ENCODE data around the gene SMC1A.
"Not testable (repeated sequence)": the region's sequence is repeated elsewhere in the genome, so short reads cannot be mapped to it uniquely, and the experiment has no call there.

SMC1A gene

DNA sequence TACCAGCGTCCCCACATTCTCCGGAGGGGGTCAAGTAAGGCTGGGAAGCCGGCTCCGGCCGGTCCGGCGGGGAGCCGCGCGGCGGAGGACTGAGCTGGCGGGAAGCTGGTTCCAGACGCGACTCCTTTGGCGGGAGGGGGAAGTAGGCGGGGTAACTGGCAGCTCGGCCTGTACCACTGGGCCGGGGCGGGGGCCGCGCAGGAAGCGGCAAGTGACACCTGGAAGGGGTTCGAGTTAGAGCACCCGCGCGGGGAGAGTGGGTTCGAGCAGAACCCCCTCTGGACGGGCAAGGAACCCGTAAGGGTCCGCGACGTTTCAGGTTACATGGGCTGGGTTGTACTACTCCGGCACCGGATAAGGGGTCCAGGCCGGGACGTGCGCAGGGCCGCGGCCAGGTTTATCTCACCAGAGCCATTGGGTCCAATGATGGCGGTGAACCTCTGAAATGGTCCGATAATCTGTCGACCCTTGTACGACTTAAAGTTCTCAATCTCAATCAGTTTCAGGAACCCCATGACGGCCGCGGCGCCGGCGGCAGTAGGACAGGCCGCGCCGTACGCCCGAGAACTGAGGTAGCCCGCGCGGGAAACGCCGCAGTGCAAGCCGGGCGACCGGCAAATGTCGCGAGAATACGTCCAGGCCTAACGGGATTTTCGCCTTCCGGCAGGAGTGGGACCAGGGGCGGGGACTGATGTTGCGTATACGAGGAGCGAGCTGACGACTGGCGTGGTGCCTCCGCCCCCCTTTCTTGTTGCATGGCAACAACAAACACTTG lies at the start of gene SMC1A:
Gene SMC1A, minus strand, starts transcription at position 569 of the 775 bp plus-strand sequence. Its CDS starts 54 bp downstream, at position 515.
- peak; percentile 90 for DNase-seq

GRCh38 chrX:53471346-53471745 lies 48.9 kb upstream of the SMC1A start:
- DNase-seq: no peak

DNA sequence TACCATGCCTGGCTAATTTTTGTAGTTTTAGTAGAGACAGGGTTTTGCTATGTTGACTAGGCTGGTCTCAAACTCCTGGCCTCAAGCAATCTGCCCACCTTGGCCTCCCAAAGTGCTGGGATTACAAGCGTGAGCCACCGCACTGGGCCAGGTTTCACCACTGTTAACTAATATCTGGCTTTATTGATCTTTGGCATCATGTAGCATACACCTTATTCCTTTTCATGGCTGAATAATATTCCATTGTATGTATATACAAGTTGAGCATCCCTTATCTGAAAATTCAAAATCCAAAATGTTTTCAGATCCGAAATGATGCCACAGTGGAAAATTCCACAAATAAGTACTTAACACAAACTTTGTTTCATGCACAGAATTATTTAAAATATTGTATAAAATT lies 46.2 kb upstream of the SMC1A start:
- DNase-seq: not testable (repeated sequence)

GRCh38 chrX:53458082-53458481 lies 35.6 kb upstream of the SMC1A start:
- no peak for DNase-seq

DNA sequence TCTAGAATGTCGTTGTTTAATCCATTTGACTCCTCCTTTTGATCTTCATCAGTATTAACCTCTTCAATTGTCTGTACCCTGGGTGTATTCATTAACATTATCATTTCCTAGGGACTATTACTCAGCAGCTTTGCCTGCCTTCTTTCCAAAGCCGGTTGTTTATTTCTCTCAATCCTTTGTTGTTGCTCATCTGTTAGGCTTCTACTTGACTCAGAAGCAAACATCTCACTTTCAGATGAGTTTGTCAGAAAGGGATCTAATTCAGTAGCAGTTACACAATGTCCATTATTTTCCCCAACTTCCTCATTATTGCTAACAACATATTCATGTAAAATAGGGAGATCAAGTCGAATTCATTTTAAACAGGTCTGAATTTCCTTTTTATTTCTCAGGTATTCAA lies 33.8 kb upstream of the SMC1A start:
- no peak for DNase-seq

- DNase-seq: no peak
Observed at GRCh38 chrX:53452812-53453211, 30.4 kb upstream of the SMC1A start.

DNA sequence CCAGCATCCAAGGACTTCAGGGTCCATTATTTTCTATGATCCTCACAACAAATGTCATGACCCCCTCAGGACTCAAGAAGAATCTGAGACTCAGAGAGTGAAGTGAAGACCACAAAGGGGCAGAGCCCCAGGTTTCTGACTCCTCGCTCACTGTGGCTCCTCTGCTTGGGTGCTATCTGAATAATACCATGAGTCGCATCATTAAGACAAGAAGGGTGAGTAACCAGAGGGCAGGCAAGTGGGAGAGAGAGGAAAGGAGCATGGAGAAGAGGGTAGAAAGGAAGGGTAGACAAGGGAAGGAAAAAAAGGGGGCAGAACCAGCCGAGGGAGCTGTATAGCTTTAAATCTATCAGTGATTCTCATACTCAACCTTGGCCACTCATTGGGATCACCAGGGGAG lies 27.2 kb upstream of the SMC1A start:
- DNase-seq: no peak

DNA sequence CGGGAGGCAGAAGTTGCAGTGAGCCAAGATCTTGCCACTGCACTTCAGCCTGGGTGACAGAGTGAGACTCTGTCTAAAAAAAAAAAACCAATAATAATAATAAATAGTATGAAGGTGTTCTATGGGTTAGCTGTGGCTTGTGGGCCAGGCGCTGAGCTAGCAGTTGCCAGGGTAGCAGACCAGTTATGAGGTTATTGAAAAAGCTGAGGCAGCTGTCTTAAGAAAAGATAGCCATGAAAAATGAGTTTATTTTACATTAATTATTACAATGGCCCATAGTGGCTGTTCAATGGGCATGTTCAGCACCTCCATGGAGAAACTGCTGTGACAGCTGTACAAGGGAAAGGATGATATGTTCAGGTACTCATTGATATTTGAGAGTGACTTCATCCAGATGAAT lies 25.0 kb upstream of the SMC1A start:
- DNase-seq: no peak

DNA sequence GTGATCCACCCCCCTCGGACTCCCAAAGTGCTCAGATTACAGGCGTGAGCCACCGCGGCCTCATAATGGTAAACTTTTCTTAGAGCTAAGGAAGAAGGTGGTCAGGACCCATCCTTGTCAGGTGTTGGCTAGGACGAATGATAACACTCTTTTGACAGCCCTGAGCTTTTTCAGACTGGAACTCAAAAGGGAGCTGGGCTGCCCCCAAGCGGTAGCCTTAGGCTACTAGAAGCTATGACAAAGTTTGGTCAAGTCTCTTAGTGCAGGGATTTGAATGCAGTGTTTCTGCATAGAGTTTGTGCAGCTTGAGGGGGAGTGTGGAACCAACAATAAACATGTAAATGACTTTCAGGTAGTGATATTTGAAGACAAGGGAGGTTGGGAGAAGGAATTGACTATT lies 23.5 kb upstream of the SMC1A start:
- no peak for DNase-seq

GRCh38 chrX:53442322-53442631 lies 19.8 kb upstream of the SMC1A start:
- DNase-seq: no peak

DNA sequence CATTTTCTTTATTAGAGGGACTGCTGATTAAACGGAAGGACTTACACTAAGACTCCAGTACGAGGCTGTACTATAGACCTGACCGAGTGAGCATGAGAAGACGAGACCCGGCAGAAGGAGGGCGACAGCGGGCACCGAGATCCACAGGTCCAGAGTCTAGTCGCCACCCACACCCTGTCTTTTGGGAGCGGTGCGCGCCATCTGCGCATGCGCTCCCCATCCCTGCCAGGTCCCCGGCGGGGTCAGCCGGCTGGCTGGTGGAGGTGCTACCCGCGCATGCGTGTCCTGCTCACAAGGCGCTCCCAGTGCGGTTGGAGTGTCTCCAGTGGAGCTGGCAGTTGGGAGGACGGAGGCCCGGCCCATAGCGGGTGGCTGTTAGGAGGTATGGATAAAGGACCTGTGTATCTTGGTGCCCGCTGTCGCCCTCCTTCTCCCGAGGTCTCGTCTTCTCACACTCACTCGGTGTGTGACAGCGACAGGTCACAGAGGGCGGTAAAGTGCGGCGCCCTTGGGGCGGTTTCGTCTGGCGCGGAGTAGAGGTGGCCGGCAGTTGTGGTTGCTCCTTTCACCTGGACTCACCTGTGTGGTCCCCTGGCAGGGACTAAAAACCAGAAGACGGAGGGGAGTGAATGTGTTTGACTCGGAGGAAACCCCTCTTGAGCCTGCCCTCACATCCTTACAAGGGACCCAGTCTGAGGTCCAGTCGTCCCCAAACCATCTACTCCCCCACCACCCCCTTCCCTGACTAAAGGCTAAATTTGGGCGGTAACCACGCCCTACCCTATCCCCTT lies 19.3 kb upstream of the SMC1A start:
- peak; percentile 22 for DNase-seq

GRCh38 chrX:53440621-53441517 lies 18.4 kb upstream of the SMC1A start:
- DNase-seq: peak; percentile 48

DNA sequence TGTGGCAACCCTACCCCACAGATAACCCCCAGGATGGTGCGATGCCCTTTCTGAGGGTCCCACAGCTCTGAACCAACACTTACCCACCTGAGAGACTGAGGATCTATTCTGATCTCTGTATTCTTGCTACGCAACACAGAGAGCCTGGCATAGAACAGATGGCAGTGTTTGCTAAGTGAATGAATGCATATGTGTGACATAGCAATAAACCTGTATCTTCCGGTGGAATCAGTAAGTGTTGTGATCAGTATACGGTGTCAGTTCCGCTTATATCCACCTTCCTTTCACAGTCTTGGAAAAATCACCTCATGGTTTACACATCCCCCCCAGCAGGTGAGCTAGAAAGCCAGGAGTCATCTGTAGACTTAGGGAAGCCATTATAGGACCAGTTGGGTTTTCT lies 17.6 kb upstream of the SMC1A start:
- DNase-seq: no peak

GRCh38 chrX:53438832-53439230 lies 16.4 kb upstream of the SMC1A start:
- no peak for DNase-seq

- no peak for DNase-seq
Observed at GRCh38 chrX:53438174-53438831, 15.8 kb upstream of the SMC1A start.

DNA sequence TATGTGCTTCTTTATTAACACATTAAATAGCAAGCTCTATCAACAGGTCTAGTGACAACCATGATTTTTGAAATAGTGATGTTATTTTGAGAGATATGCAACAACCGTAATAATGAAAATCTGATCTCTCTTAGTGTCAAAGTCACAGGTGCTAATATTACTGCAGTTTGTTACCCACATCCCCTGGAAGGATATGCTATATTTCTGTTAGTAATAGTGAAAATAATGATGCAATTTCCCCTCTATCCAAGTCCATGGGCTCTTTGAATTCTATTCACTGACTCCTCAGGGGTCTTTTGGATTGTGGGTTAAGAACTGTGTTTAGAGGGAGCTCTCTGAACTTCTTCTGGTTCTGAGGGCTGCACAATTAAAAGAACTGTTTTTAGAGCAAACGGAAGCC lies 14.8 kb upstream of the SMC1A start:
- DNase-seq: no peak

DNA sequence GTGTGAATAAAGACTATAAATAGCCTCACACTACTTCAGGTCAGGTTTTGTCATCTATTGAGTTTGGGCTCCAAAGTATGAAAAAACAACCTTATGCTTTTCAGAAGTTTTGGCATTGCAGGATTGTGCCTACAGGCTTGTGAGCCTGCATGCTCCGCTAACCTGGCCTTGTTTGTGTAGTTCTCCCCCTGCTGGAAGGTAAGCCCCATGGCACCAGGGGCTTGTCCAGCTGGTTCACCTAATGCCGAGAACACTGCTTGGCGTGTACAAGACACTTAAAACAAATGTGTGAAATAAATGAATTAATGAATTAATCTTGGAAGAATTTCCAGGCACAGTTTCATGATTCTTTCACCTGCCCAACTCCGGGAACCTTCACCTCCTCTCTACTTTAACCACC lies 13.5 kb upstream of the SMC1A start:
- DNase-seq: peak; percentile 39

DNA sequence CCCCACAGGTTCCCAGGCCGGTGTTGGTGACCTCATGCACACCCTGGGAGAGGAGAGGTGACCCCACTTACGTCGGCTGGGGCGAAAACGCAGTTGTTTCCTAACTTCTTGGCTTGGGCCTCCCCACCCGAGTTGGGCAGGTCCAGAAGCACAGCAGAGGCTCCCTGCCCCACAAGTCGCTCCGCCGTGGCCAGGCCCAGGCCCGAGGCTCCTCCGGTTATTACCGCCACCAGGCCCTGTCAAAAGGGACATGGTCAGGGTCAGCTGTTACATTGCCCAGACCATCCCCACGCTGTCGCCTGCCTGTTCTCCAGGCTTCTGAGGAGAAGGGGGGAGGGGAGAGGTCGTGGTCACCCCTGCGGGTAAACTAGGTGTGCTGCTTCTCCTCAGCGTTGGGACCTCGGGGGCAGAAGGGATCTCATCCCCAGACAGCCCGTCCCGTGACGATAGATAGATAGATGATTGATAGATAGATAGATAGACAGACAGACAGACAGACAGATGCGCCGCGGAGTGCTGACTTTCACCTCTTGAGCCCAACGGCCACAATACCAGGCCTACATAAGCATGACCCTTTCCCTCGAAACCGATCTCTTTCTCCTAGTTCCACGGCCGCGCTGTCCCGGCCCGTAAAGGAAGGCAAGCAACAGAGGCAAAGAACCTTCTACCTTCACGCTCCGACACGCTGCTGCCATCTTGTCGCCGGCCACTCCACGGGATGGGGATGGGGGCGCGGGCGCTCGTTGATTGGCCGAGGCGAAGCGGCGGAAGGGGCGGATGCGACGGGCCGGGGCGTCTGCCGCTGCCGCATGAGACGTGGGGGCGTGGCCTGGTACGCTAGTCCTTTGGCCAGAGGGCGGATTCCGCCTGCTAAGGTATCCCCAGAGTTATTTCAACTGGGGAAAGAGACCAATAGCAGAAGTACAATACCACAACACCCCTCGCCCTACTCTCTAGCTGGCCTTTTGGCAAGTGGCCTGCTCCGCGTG lies 11.5 kb upstream of the SMC1A start, which contains the start of gene HSD17B10:
Gene HSD17B10, minus strand, starts transcription at position 720 of the 989 bp plus-strand sequence. Its CDS starts 25 bp downstream, at position 695.
- peak; percentile 74 for DNase-seq

DNA sequence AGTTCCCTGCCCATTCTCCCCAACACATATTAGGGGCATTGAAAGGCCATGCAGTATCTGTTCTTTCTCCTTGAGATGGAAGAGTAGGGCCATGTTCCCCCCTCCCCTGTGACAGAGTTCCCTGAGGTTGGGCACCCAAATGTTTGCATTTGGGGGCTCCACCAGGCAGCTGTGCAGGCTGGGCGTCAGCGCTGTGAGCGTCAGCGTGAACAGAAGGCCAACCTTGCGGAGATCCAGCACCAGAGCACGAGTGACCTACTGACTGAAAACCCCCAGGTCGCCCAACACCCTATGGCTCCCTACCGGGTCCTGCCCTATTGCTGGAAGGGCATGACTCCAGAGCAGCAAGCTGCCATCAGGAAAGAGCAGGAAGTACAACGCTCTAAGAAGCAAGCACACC lies 7.8 kb upstream of the SMC1A start:
- DNase-seq: no peak

DNA sequence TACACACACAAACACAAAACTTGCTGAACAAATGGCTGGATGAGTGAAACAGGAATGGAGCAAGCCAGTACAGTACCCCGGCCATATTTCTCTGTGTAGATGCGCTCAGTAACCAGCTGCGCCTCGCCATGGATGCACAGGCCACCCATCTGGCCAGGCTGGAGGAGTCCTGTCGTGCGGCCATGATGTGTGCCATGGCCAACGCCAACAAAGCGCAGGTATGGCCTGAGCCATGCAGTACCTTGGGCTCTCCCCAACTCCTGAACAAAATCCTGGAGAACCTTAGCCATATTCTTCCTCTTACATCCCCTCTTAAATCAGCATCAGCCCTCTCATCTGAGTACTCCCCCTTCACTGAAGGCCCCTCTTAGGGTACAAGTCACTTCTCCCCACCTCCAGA lies 7.3 kb upstream of the SMC1A start:
- no peak for DNase-seq

GRCh38 chrX:53422861-53423306 lies 430 bp upstream of the SMC1A start, which contains the start of gene RIBC1:
TSS of gene RIBC1 (plus strand) at chrX:53422873. CDS start at chrX:53426277, 3,404 bp downstream.
- DNase-seq: no peak

Data from NCI-H226 (cell line).